ENCODE data around the gene YY1AP1.
"Not testable (repeated sequence)": the region's sequence is repeated elsewhere in the genome, so short reads cannot be mapped to it uniquely, and the experiment has no call there.

The YY1AP1 gene

DNA sequence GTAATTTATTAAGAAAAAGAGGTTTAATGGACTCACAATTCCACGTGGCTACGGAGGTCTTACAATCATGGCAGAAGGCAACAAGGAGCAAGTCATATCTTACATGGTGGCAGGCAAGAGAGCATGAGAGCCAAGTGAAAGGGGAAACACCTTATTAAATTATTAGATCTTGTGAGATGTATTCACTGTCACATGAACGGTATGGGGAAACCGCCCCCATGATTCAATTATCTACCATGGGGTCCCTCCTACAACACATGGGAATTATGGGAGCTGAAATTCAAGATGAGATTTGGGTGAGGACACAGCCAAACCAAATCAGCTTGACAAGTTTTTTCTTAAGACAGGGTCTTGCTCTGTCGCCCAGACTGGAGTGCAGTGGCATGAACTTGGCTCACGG is 14.6 kb upstream of the YY1AP1 start:
- Histone ChIP-seq H3K4me1 (ENCODE audit: insufficient read depth, low read length) (no peaks in the 10 kb centered on the region), H3K36me3 (ENCODE audit: insufficient read depth, low read length) (peaks cover 4% of the 10 kb centered on the region; the same call in 1 of the 2 replicates), H3K9ac (ENCODE audit: low read depth, low read length) (no peak overlapping the region), H3K9me3 (ENCODE audit: control insufficient read depth, insufficient read depth, low read length) (no peaks in the 10 kb centered on the region; the same call in 1 of the 2 replicates)

DNA sequence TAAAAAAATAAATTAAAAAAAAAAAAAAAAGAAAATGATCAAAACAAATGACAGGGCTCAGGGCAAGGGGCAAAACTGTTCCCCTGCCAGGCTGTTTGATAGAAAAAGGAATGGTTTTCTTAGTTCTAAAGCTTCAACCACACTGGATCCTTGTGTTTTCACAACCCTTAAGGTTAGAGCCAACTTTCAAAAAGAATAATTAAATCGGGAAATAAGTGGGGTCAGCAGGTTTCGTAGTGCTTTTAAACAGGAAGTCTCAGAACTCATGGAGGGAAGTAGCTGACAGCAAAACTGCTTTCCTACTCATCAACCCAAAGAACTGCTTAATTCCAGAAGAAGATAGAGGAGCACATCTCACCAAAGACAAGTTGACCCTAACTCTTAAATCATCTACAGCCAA is 13.1 kb upstream of the YY1AP1 start:
- H3K9me3 ChIP-seq (ENCODE audit: control insufficient read depth, insufficient read depth, low read length); H3K9ac ChIP-seq (ENCODE audit: low read depth, low read length); H3K4me1 ChIP-seq (ENCODE audit: insufficient read depth, low read length); H3K36me3 ChIP-seq (ENCODE audit: insufficient read depth, low read length): not testable (repeated sequence)

DNA sequence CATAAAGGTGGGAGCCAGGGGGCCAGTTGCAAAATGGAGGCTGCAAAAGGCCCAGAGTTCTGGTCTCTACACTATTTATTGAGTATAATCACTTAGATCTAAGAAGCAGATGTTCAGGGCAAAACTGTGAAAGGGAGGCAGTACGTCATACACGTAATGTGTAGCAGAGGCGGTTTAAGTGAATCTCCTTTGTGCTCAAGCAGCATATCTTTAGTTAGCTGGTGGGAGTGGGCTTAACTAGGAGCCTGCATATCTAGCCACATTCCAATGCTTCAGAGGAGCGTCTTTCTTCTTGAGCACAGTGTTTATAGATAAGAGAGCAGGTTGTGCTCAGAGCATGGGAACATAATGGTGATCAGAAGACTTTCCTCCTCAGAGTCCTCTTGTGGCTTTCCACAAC is 10.5 kb upstream of the YY1AP1 start:
- H3K4me1 ChIP-seq (ENCODE audit: insufficient read depth, low read length); H3K9me3 ChIP-seq (ENCODE audit: control insufficient read depth, insufficient read depth, low read length); H3K9ac ChIP-seq (ENCODE audit: low read depth, low read length); H3K36me3 ChIP-seq (ENCODE audit: insufficient read depth, low read length): not testable (repeated sequence)

DNA sequence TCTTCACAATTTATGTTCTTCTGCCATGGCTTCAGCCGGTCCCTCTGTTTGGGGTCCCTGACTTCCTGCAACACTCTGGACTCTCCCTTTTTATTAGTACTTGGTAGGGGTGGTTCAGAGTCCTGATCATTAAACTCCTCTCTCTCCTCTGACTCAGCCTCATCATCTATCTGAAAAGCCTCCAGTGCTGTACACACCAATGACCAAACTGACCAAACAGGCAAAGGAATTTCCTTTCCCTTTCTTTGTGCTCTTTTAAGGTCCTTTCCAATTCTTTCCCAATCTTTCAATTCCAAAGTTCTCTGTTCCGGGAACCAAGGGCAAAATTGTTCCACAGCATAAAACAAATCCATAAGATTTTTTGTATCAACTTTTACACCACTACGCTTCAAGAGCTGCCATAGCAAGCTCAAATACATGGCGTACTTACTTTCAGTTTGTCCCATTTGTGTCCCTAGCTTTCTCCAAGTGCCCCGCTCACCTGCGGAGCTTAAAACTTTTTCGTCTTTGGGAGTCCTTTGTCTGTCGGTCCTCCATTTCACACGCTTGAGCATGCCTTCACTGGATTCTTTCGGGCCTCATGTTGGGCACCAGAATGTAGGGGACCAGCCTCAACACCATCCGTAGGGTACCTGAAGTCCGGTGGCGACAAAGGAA is 9.9 kb upstream of the YY1AP1 start:
- Histone ChIP-seq H3K9me3 (ENCODE audit: control insufficient read depth, insufficient read depth, low read length) (peaks cover 7% of the 10 kb centered on the region), H3K9ac (ENCODE audit: low read depth, low read length) (no peak overlapping the region), H3K4me1 (ENCODE audit: insufficient read depth, low read length) (no peaks in the 10 kb centered on the region), H3K36me3 (ENCODE audit: insufficient read depth, low read length) (peaks cover 4% of the 10 kb centered on the region; the same call in 1 of the 2 replicates)

DNA sequence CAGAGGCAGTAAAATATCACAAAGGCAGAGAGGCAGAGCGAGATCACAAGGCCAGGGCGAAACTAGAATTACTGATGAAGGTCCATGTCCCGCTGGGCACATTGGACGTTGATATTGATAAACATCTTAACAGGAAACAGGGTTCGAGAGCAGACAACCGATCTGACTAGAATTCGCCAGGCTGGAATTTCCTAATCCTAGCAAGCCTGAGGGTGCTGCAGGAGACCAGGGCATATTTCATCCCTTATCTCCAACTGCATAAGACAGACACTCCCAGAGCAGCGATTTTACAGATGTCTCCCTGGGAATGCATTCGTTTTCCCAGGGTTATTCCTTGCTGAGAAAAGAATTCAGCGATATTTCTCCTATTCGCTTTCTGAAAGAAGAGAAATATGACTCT is 9.0 kb upstream of the YY1AP1 start:
- not testable (repeated sequence) for H3K4me1 ChIP-seq (ENCODE audit: insufficient read depth, low read length)

DNA sequence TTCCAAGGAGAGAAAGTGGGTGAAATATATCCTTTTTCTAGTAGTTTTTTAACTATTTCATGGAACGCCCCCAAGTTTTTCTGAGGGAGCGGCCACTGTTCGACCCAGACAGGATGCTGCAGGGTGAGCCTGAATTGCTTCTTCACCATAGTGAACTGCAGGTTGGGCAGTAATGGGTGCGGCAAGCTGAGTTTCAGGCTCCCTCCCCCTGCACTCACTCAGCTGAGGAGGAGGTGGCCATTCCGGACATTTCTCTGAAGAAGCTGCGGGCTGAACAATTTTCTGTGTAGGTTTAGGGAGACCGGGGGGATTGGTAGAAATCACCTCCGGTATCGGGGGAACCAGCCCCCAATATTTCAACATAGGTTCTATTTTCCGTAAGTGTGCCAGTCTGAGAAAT is 8.5 kb upstream of the YY1AP1 start:
- peaks cover 7% of the 10 kb centered on the region for H3K9me3 ChIP-seq (ENCODE audit: control insufficient read depth, insufficient read depth, low read length)
- H3K4me1 ChIP-seq (ENCODE audit: insufficient read depth, low read length): no peaks in the 10 kb centered on the region
- H3K9ac ChIP-seq (ENCODE audit: low read depth, low read length): no peak overlapping the region
- H3K36me3 ChIP-seq (ENCODE audit: insufficient read depth, low read length): peaks cover 12% of the 10 kb centered on the region

More for the DNA sequence above, 9.0 kb upstream of the YY1AP1 start:
- H3K9ac ChIP-seq (ENCODE audit: low read depth, low read length); H3K36me3 ChIP-seq (ENCODE audit: insufficient read depth, low read length); H3K9me3 ChIP-seq (ENCODE audit: control insufficient read depth, insufficient read depth, low read length): not testable (repeated sequence)

DNA sequence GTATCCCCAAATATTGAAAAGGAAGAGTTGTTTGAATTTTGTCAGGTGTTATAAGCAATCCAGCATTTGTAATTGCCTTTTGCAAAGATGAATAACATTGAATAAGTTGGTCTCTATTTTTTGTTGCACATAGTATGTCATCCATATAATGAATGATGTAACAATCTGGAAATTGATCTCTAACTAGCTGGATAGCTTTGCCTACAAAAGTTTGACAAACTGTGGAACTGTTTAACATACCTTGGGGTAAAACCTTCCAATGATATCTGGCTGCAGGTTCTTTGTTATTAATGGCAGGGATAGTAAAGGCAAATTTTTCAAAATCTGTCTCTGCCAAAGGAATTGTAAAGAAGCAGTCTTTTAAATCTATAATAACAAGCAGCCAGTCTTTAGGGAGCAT is 8.0 kb upstream of the YY1AP1 start:
- H3K4me1 ChIP-seq (ENCODE audit: insufficient read depth, low read length): no peaks in the 10 kb centered on the region
- no peak overlapping the region for H3K9ac ChIP-seq (ENCODE audit: low read depth, low read length)
- H3K9me3 ChIP-seq (ENCODE audit: control insufficient read depth, insufficient read depth, low read length): peaks cover 8% of the 10 kb centered on the region
- H3K36me3 ChIP-seq (ENCODE audit: insufficient read depth, low read length): peaks cover 15% of the 10 kb centered on the region

DNA sequence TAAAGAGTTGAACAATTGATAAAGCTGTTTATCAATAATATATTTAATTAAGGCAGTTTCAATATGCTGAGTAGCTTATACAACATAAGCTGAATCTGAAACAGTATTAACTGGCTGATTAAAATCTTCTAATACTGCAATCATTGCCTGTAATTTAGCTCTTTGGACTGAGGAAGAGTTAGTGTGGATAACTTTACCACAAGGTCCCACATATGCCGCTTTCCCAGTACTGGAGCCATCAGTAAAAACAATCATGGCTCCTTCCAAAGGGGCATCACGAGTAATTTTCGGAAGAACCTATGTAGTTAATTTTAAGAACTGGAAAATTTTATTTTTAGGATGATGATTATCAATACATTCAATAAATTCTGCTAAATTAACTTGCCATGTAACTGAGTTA is 7.0 kb upstream of the YY1AP1 start:
- no peaks in the 10 kb centered on the region for H3K4me1 ChIP-seq (ENCODE audit: insufficient read depth, low read length)
- peaks cover 20% of the 10 kb centered on the region for H3K36me3 ChIP-seq (ENCODE audit: insufficient read depth, low read length)
- peaks cover 12% of the 10 kb centered on the region for H3K9me3 ChIP-seq (ENCODE audit: control insufficient read depth, insufficient read depth, low read length)
- no peak overlapping the region for H3K9ac ChIP-seq (ENCODE audit: low read depth, low read length)

DNA sequence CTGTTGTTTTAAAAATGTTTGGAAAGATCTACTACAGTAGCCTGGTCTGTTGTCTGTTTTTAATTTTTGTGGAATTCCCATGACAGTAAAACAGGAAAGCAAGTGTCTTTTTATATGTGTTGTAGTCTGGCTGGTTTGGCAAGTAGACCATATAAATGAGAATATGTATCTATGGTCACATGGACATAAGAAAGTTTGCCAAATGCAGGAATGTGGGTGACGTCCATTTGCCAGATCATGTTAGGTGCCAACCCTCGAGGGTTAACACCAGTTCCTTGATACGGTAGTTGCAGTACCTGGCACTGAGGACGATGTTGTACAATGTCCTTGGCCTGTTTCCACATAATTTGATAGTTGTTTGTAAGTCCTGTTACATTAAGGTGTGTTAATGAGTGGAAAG is 6.5 kb upstream of the YY1AP1 start:
- Histone ChIP-seq H3K4me1 (ENCODE audit: insufficient read depth, low read length) (no peaks in the 10 kb centered on the region; the same call in 1 of the 2 replicates), H3K36me3 (ENCODE audit: insufficient read depth, low read length) (peaks cover 24% of the 10 kb centered on the region), H3K9ac (ENCODE audit: low read depth, low read length) (no peak overlapping the region), H3K9me3 (ENCODE audit: control insufficient read depth, insufficient read depth, low read length) (peaks cover 15% of the 10 kb centered on the region)

DNA sequence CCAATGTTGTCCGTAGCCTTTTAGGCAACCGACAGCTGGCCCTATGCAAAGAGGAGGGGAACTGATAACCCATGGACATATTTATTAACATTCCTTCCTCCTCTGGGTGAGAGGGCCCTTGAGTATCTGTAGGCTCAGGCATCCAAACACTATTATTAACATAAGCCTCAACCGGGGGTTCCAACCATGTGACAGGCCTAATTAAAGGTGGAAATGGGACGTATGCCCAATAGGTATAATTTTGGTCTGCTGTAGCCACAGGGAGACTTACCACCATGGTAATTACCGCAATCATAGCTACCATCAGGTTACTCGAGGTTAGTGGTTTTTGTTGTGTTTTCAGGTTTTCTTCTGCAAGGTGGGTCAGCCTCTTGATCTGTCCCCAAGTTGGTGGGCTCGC is 5.6 kb upstream of the YY1AP1 start:
- no peak overlapping the region for H3K9ac ChIP-seq (ENCODE audit: low read depth, low read length)
- peaks cover 15% of the 10 kb centered on the region for H3K9me3 ChIP-seq (ENCODE audit: control insufficient read depth, insufficient read depth, low read length)
- H3K36me3 ChIP-seq (ENCODE audit: insufficient read depth, low read length): peaks cover 24% of the 10 kb centered on the region
- H3K4me1 ChIP-seq (ENCODE audit: insufficient read depth, low read length): no peaks in the 10 kb centered on the region; the same call in 1 of the 2 replicates

DNA sequence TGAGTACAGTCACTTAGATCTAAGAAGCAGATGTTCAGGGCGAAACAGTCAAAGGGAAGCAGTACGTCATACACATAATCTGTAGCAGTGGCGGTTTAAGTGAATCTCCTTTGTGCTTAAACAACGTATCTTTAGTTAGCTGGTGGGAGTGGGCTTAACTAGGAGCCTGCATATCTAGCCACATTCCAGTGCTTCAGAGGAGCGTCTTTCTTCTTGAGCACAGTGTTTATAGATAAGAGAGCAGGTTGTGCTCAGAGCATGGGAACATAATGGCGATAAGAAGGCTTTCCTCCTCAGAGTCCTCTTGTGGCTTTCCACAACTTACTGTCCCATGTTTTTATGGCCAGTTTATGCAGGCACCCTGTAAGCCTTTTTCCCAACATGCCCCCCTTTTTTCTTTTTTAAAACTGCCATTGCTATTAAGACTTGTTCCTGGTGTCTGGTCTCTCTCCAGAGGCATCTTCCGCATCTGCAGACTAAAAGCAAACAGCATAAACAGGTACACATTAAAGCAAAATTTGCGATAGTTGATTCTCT is 3.5 kb upstream of the YY1AP1 start:
- Histone ChIP-seq H3K36me3 (ENCODE audit: insufficient read depth, low read length) (peaks cover 24% of the 10 kb centered on the region), H3K4me1 (ENCODE audit: insufficient read depth, low read length) (no peaks in the 10 kb centered on the region; the same call in 1 of the 2 replicates), H3K9ac (ENCODE audit: low read depth, low read length) (no peak overlapping the region), H3K9me3 (ENCODE audit: control insufficient read depth, insufficient read depth, low read length) (peaks cover 15% of the 10 kb centered on the region)

DNA sequence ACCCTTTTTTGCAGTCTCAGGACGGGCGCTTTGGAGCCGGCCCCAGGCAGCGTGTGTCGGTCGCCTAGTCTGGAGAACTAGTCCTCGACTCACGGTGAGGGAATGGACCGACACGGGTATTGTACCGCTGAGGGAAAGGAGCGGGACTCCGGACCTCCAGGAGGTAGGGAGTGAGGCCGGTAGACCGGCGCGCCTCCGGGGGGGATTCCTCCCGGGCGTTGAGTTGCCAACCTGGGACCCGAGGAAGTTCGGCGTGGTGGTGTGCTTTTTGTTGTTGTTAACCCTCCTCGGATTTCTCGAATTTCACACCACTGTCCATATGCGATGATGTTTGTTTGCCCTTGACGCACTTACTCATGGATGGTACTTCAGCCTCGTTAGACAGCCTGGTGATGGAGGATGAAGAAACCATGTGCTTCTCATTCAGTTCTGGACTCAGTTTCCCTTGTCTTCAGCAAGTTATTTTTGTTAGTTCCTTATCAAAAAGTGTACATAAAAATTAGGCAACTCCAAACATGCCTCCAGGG is 570 bp upstream of the YY1AP1 start, which contains the start of gene DAP3:
DAP3 (plus strand) TSS at position 11 of the 527 bp plus-strand sequence. CDS start 20,689 bp downstream, outside the sequence.
- peaks cover 24% of the 10 kb centered on the region for H3K36me3 ChIP-seq (ENCODE audit: insufficient read depth, low read length)

DNA sequence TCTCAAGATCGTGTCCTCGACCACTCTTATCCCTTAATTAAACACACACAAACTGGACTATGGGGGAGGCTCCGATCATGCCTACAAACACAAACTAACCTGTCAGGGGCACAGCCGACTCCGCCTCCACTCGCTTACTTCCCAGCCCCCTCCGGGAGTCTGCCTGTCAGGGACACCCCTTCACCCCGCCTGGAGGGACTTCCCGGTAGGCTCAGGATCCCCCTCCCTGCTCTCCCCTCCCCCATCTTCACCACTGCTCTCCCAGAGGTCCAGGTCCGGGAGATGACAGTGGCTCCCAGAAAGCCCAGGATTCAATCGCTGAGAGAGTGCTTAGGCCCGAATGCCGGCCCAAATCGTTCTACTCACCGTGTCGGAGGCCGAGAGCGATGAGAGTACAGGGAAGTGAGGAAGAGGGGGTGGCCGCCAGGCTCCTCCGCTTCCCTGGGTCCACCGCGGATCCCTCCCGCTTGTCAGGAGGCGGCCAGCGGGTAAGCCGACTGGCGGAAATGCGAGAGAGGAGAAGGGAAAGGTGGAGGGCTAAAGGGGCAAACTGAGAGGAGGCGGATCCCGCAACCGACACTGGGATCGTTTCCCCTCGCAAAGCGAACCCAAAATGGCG is 760 bp downstream of the YY1AP1 start:
- not testable (repeated sequence) for H3K9me3 ChIP-seq (ENCODE audit: control insufficient read depth, insufficient read depth, low read length); H3K4me1 ChIP-seq (ENCODE audit: insufficient read depth, low read length)
- Histone ChIP-seq H3K9ac (ENCODE audit: low read depth, low read length) (peak overlapping the region; percentile 99), H3K36me3 (ENCODE audit: insufficient read depth, low read length) (peaks cover 18% of the 10 kb centered on the region)

More for the DNA sequence above, 570 bp upstream of the YY1AP1 start, which contains the start of gene DAP3:
- not testable (repeated sequence) for H3K4me1 ChIP-seq (ENCODE audit: insufficient read depth, low read length); H3K9me3 ChIP-seq (ENCODE audit: control insufficient read depth, insufficient read depth, low read length)
- H3K9ac ChIP-seq (ENCODE audit: low read depth, low read length): peak within 1 kb of the TSS; percentile 99

DNA sequence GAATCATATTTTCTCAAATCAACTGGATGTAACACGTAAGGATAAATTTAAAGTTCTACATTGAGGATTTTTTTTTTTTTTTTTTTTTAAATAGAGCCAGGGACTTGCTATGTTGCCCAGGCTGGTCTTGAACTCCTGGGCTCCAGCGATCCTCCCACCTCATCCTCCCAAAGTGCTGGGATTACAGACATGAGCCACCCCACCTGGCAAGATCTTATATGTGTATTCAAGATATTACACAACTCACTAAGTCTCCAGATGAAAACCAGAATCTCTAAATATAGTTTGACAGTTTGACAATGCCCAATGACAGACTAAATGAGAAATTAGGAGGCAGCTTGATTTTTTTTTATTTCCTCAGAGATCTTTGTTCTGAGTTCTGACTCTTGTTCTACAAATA is 6.8 kb downstream of the YY1AP1 start:
- Histone ChIP-seq H3K9ac (ENCODE audit: low read depth, low read length) (no peak overlapping the region), H3K36me3 (ENCODE audit: insufficient read depth, low read length) (peaks cover 5% of the 10 kb centered on the region), H3K4me1 (ENCODE audit: insufficient read depth, low read length) (no peaks in the 10 kb centered on the region), H3K9me3 (ENCODE audit: control insufficient read depth, insufficient read depth, low read length) (no peaks in the 10 kb centered on the region)

DNA sequence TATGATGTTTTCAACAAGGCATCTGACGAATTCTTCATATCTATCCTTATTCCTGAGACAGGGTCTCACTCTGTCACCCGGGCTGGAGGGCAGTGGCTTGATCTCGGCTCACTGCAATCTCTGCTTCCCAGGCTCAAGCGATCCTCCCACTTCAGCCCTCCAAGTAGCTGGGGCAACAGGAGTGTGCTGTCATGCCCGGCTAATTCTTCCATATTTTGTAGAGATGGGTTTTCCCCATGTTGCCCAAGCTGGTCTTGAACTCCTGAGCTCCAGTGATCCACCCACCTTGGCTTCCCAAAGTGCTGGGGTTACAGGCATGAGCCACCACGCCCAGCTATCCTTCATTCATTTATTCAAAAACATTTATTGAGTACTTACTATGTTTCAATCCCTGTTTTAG is 8.0 kb downstream of the YY1AP1 start:
- Histone ChIP-seq H3K9ac (ENCODE audit: low read depth, low read length) (no peak overlapping the region), H3K36me3 (ENCODE audit: insufficient read depth, low read length) (peaks cover 12% of the 10 kb centered on the region), H3K9me3 (ENCODE audit: control insufficient read depth, insufficient read depth, low read length) (no peaks in the 10 kb centered on the region), H3K4me1 (ENCODE audit: insufficient read depth, low read length) (no peaks in the 10 kb centered on the region)

All from ES-I3 (cell line).